Cardiac muscle cell (in vitro differentiated cells and primary cell): ENCODE data around the gene USPL1. TPM values are rescaled to one million over a fixed set of nuclear protein-coding genes. Genes with fewer than 3 reads are reported as not detected.

ENCODE experiments used
- DNase-seq, 2 donors: peaks; one replicate each; pipeline versions ENCODE4 v3.0.0 to v3.0.0-alpha.2; 2010 to 2017; ENCODE audit warnings: low read depth in 1 of 2, low spot score in 1 of 2
- H3K27ac ChIP-seq: fragments of 200-600 bp; sonication (generic); 2 replicates; pipeline ENCODE4 v1.5.1; 2016
- H3K27me3 ChIP-seq: fragments of 200-600 bp; sonication (generic); 2 replicates; pipeline ENCODE4 v1.6.0; 2016; ENCODE audit warnings: control low read depth
- H3K36me3 ChIP-seq: fragments of 200-600 bp; sonication (generic); 2 replicates; pipeline ENCODE4 v1.5.1; 2016; ENCODE audit warnings: control low read depth
- H3K4me1 ChIP-seq: fragments of 200-600 bp; sonication (generic); 2 replicates; pipeline ENCODE4 v1.8.1; 2017; ENCODE audit warnings: low read depth, mild to moderate bottlenecking, mixed run types
- H3K4me3 ChIP-seq: fragments of 200-600 bp; sonication (generic); 2 replicates; pipeline ENCODE4 v1.5.1; 2016; ENCODE audit warnings: mild to moderate bottlenecking
- H3K9me3 ChIP-seq: fragments of 200-600 bp; sonication (generic); 2 replicates; pipeline ENCODE4 v1.5.1; 2017; ENCODE audit warnings: low read depth, mild to moderate bottlenecking, control low read depth
- polyA plus RNA-seq: library from polyadenylated mRNA; unstranded; fragments of >200 nt; fragmentation: Nextera tagmentation; extraction: Ambion mirVana; gene quantifications from 2 replicates; pipeline ENCODE4 v1.2.1, GENCODE V29; 2016
- total RNA-seq: library from RNA; depleted of rRNA; stranded (reverse); fragments of >200 nt; gene quantifications from 2 replicates; pipeline ENCODE4 v1.2.3, GENCODE V29; 2016
- TF ChIP-seq, protein P1 (sequence below): IDR thresholded peaks from 2 replicates; pipeline ENCODE4 v1.5.1; 2012; ENCODE audit warnings: low read depth, mild to moderate bottlenecking, low read length

The USPL1 gene
- total and polyA plus RNA-seq, 2 experiments from 2014 or later, result 13.9 to 15.6 TPM

DNA sequence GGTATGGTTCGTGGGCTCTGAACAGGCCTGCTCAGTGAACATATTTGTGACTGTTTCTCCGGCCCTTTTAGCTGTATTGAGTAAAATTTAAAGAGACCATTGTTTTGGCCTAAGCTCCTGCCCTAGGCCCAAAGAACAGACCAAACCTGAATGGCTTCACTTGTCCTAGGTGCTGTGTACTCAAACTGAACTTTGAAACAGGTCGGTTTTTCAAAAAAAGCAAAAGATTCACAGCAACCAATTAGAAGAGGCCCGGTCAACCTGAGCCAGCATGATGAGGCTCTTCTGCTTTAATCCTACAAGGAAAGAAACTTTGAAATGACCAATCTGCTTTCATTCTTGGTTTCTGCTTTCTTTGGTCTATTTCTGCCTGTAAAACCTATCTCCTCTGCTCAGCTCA is 50.6 kb downstream of the USPL1 start:
- Histone ChIP-seq H3K27ac (no peak overlapping the region), H3K4me3 (no peak overlapping the region), H3K4me1 (peaks cover 24% of the 10 kb centered on the region), H3K9me3 (no peaks in the 10 kb centered on the region), H3K27me3 (no peaks in the 10 kb centered on the region), H3K36me3 (no peaks in the 10 kb centered on the region)
- TF ChIP-seq, protein P1, sequence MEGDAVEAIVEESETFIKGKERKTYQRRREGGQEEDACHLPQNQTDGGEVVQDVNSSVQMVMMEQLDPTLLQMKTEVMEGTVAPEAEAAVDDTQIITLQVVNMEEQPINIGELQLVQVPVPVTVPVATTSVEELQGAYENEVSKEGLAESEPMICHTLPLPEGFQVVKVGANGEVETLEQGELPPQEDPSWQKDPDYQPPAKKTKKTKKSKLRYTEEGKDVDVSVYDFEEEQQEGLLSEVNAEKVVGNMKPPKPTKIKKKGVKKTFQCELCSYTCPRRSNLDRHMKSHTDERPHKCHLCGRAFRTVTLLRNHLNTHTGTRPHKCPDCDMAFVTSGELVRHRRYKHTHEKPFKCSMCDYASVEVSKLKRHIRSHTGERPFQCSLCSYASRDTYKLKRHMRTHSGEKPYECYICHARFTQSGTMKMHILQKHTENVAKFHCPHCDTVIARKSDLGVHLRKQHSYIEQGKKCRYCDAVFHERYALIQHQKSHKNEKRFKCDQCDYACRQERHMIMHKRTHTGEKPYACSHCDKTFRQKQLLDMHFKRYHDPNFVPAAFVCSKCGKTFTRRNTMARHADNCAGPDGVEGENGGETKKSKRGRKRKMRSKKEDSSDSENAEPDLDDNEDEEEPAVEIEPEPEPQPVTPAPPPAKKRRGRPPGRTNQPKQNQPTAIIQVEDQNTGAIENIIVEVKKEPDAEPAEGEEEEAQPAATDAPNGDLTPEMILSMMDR, result no peak
- no peak for DNase-seq

DNA sequence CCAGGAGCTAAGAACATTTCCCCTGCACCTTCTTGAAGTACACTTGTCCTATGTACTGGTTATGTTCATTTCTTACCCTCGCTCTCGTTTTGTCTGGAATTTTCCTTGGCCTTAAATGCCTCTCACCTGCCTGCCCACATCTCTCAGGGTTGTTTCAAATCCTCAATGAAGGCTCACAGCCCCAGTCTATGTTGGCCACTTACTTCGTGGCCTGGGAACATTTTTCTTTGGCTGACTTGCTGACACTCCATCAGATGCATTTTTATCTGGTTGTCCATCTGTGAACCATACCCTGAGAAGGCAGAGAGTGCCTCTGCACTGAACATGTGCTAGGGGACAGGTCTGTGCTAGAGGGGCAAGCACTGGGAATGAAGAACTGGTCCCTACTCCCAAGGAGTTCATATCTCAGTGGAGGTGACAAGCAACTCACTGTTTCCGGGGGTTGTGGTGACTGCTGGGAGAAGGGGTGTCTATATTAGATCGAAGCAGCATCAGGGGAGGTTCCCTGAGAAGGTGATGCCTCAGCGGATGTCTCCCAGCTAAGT is 53.6 kb downstream of the USPL1 start:
- no peaks in the 10 kb centered on the region for H3K27me3 ChIP-seq
- H3K27ac ChIP-seq, result no peak overlapping the region
- no peak overlapping the region for H3K4me3 ChIP-seq
- no peaks in the 10 kb centered on the region for H3K9me3 ChIP-seq
- H3K36me3 ChIP-seq, result no peaks in the 10 kb centered on the region
- peaks cover 6% of the 10 kb centered on the region for H3K4me1 ChIP-seq
- TF ChIP-seq, protein P1, result no peak
- DNase-seq, result no peak

DNA sequence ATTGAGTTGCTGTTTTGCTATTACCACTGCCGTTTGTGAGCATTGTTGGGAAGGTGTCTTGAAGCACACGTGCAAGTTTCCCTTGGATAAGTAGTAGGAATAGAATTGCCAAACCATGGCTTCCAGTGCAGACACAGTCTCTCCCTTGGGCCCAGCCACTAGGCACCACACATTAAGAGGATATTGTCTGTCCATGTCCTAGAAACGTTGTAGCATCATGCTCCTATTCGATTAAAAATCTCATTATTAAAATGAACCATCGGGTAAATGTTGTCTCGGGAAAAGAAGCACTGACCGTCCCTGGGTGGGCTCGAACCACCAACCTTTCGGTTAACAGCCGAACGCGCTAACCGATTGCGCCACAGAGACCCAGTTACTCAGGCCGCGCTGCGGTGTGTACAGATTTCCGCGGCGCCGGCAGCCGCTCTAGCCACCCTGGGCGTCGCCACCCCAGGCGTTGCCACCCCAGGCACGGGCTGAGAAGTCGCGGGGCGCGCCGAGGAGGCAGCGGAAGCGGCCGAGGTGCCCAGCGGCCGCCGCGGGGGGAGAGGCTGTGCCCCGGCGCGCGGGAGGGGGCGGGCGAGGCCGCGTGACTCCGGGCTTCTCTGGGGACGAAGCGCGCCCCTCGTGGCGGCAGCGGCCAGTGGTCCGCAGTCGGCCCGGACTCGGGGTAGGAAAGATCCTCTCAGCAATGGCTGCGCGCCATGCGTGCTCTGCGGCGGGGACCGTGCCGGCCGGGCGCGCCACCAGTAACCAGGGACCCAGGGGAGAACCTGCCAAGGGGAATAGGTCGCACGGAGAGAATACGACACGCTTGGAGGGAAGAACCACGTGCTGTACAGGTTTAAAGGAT is 56.2 kb downstream of the USPL1 start:
- TF ChIP-seq, protein P1, result peak; percentile 64
- Histone ChIP-seq H3K27ac (peak overlapping the region; percentile 76), H3K4me1 (no peaks in the 10 kb centered on the region), H3K4me3 (peak overlapping the region; percentile 49), H3K36me3 (no peaks in the 10 kb centered on the region), H3K9me3 (no peaks in the 10 kb centered on the region), H3K27me3 (no peaks in the 10 kb centered on the region)
- peak; percentile 87 to 91 for DNase-seq

DNA sequence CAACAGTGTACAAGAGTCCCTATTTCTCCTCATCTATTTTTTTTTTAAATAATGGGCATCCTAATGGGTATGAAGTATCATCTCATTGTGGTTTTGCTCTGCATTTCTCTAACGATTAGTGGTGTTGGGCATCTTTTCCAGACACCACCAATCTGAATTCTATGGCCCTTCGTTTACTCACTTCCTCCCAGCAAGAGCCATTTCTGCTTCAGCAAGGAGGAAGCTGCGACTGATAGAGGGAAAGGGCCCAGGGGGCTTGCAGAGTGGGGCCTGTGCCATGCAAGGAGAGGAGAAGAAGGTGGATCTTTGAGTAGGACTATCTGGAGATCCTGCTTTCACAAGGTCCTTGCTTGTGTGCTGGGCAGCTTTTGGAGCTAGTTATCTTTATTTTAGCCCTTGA is 58.0 kb downstream of the USPL1 start:
- no peaks in the 10 kb centered on the region for H3K4me1 ChIP-seq
- H3K9me3 ChIP-seq, result no peaks in the 10 kb centered on the region
- no peak overlapping the region for H3K4me3 ChIP-seq
- H3K27ac ChIP-seq, result no peak overlapping the region
- H3K36me3 ChIP-seq, result no peaks in the 10 kb centered on the region
- TF ChIP-seq, protein P1, result no peak
- no peak for DNase-seq
- H3K27me3 ChIP-seq, result no peaks in the 10 kb centered on the region

DNA sequence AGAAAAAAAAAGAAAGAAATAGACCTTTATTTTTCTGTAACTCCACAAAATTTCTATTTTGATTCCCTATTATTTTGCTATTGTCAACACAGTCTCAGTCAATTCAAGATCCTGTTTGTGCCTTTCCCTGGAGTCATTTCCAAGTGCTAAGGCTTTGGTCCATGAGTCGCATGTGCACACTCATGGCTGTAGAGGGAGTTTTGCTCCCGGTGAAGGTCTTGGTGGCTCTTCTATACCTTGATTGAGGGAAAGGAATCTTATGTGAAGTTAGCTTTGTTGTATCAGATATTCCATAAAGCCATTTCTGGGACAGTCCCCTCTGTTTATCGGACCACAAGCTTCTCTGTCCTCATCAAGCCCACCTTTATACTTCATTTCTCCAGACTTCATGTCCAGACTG is 59.0 kb downstream of the USPL1 start:
- no peaks in the 10 kb centered on the region for H3K27me3 ChIP-seq
- H3K27ac ChIP-seq, result no peak overlapping the region
- peaks cover under 1% of the 10 kb centered on the region for H3K4me1 ChIP-seq
- TF ChIP-seq, protein P1, result peak; percentile 49
- no peaks in the 10 kb centered on the region for H3K9me3 ChIP-seq
- no peaks in the 10 kb centered on the region for H3K36me3 ChIP-seq
- H3K4me3 ChIP-seq, result no peak overlapping the region
- DNase-seq, result peak; percentile 28 to 50
